Hepatocyte (in vitro differentiated cells): Measurements from ENCODE around the gene CD7.

Experiments used
- EZH2 ChIP-seq: fragments of 200-600 bp; sonication (generic); IDR thresholded peaks from 2 replicates; pipeline ENCODE4 v1.6.1; 2016; ENCODE audit warnings: antibody characterized with exemption, mild to moderate bottlenecking, borderline replicate concordance
- TF ChIP-seq, protein P1 (sequence below): fragments of 200-600 bp; sonication (generic); IDR thresholded peaks from 2 replicates; pipeline ENCODE4 v1.5.1; 2016; ENCODE audit warnings: antibody characterized with exemption, mild to moderate bottlenecking; ENCODE audit not compliant: poor library complexity

DNA sequence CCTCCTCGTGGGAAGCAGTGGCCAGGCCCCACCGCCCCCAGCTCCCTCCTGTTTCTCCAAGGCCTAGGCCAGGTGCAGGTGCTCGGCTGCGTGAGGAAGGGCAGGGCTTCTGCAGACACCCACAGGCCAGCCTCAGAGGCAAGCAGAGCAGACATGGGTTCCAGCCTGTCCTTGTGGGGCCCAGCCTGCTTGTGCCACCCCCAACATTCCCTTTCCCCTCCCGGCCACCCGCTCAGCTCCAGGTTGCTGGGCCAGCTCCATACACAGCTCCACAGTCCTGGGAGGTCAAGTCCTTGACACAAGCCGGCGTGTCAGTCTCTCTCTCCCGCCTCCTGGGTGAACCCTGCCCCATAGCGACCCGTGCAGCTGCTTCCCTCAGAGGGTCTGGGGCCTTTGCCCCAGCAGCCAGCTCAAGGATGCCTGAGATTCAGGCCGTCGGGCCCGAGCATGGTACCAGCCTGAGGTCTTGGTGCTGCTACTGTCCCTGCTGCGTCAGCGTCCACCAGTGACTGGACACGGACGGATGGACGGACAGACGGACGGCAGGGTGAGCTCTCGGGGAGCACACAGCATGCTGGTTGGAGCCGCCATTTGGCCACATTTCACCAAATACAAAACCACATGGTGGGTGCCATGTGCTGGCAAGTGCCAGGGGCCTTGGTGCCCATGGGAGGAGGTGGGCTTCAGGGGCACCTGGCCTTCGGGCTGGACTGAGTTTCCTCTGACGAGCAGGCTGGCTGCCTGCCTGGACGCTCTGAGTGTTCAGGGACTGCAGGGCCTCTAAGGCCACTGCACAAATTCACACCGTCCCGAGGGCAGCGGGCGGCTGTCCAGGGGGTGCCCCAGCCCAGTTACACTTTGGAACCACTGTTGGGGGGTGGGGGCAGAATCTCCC is 8.1 kb upstream of the CD7 start:
- TF ChIP-seq, protein P1, sequence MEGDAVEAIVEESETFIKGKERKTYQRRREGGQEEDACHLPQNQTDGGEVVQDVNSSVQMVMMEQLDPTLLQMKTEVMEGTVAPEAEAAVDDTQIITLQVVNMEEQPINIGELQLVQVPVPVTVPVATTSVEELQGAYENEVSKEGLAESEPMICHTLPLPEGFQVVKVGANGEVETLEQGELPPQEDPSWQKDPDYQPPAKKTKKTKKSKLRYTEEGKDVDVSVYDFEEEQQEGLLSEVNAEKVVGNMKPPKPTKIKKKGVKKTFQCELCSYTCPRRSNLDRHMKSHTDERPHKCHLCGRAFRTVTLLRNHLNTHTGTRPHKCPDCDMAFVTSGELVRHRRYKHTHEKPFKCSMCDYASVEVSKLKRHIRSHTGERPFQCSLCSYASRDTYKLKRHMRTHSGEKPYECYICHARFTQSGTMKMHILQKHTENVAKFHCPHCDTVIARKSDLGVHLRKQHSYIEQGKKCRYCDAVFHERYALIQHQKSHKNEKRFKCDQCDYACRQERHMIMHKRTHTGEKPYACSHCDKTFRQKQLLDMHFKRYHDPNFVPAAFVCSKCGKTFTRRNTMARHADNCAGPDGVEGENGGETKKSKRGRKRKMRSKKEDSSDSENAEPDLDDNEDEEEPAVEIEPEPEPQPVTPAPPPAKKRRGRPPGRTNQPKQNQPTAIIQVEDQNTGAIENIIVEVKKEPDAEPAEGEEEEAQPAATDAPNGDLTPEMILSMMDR: no peak
- no peak for TF ChIP-seq EZH2
